GM12873 (cell line): ENCODE data around the gene ACVR1.

ENCODE experiments used
- TF ChIP-seq, protein P1 (sequence below): IDR thresholded peaks from 2 replicates; pipeline ENCODE4 v1.5.1; 2012; ENCODE audit warnings: low read depth, mild to moderate bottlenecking, moderate library complexity, low read length, control low read depth; ENCODE audit not compliant: insufficient read depth; ENCODE audit errors: missing control alignments

The ACVR1 gene

DNA sequence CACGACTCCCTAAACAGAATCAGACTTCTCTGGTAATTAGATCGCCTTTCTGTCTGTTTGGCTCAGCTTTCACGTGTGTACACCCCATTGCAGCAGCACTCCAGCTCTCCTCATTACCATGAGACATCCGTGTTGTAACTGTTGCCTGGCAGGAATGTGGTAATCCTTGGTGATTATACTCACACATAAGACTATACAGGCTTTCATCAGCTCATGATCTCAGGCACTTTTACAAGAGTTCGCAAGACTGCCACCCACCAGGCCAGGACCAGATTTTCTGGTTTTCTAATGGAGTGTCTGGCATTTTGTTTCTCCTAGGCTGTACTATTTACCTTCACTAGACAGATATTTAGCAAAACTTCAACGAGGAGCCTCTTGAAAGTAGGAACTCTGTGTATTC lies 50.2 kb downstream of the ACVR1 start:
- TF ChIP-seq, protein P1, sequence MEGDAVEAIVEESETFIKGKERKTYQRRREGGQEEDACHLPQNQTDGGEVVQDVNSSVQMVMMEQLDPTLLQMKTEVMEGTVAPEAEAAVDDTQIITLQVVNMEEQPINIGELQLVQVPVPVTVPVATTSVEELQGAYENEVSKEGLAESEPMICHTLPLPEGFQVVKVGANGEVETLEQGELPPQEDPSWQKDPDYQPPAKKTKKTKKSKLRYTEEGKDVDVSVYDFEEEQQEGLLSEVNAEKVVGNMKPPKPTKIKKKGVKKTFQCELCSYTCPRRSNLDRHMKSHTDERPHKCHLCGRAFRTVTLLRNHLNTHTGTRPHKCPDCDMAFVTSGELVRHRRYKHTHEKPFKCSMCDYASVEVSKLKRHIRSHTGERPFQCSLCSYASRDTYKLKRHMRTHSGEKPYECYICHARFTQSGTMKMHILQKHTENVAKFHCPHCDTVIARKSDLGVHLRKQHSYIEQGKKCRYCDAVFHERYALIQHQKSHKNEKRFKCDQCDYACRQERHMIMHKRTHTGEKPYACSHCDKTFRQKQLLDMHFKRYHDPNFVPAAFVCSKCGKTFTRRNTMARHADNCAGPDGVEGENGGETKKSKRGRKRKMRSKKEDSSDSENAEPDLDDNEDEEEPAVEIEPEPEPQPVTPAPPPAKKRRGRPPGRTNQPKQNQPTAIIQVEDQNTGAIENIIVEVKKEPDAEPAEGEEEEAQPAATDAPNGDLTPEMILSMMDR: no peak

DNA sequence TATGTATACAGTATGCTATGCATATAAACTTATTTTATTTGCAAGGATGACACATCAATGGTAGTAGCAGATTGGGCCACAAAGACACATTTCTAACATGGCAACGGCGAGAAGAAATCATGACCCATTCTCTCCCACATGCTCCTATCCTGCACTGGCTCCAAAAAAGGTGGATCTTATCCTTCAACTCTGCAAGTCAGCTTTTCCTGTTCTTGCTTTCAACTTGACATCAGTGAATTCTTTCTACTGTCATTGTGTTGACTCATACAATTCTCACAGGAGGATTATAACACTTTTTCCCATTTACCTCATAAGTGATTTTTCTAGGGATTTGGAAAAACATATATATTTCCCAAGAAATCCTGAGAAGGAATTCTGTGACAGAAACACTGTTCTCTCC lies 53.1 kb downstream of the ACVR1 start:
- TF ChIP-seq, protein P1: no peak

DNA sequence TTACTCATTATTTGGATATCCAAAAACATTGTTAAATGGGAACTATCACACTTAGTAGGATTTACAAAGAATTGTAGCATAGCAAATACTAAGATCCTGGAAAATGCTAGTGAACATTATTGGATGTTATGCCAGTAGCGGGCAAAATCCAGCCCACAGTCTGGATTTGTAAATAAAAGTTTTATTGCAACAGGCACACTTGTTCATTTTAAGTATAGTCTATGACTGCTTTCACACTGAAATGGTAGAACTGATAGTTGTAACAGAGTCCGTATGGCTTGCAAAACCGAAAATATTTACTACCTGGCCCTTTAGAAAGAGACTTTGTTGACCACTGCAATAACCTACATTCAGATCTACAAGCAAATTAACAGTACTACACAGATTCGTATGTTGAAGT lies 53.6 kb downstream of the ACVR1 start:
- TF ChIP-seq, protein P1: no peak

DNA sequence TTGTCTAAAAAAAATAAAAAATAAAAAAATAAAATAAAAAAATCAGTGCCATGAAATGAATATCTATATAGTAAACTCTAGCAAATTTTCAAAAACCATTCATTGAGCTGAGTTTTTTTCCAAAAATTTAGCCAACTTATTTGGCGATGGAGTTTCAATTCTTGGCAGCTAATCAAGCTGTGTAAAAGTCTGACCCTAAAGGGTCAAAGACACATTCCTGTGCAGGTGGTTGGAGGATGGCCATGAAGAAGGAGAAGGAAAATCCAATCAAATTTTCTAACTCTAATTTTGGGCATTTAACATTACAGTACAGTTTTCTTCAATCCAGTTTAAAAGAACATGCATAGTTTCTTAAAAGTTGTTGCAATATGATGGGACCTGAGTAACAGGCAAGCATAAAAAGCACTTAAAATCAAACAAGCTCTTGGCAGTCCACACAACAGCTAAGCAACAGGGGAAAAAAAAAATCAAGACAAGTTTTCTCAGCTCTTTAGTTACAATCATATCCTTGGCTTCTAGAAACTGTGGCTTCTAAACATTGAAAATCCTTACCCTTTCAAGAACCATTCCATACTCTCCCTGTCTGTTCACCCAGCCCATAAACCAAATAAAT lies 54.5 kb downstream of the ACVR1 start:
- TF ChIP-seq, protein P1: no peak

DNA sequence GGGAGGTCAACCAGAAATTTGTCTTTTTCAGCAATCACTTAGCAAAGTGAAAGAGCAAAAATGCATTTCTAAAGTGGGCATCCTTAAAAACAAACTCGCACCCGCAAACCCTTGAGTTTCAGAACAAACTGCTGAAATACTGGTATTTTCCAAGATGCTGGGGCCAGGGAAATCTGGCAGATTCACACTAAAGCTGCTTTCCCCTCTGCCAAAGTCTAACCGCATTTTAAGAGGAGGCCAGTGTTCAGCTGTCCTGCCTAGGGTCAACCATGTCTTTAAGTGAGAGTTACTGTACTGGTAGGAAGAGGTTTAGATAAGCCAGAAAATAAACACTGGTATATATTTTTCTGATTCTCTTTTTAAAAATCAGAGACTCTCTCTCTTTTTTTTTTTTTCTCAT lies 55.9 kb downstream of the ACVR1 start:
- TF ChIP-seq, protein P1: no peak

DNA sequence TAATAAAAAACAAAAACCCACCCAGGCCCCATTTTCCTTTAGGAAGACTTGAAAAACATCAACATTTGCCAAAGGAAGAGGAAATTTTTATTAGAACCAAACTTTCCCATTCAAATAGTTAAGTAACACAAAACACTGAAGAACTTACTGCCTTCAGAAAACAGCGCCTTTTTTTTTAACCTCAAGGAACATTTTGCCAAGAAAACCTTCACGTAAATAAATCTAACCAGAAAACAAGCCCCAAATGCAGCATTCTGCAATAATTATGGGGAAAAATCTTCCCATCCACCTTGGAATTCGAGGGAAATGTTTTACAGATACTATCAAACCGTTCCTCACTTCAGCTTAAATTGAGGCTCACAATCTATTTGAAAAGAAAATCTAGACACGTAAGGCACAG lies 56.4 kb downstream of the ACVR1 start:
- TF ChIP-seq, protein P1: no peak

DNA sequence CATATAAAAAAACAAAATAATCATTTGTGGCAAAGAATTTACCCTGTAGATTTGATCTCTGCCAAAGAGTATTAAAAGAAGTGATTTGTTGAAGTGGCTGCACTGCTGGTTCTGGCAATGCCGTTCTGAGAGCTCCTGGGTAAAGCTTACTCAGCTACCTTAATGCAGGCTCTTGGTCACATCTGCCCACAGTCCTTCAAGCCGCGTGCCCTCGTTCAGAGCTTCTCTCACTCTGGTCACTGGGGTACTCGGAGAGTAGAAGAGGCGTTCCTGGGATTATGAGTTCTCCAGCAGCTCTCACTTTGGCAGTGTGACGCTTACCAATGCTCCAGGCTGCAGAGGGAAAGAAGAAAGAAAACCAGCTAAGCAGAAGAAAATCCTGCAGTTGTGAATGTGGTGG lies 57.9 kb downstream of the ACVR1 start:
- TF ChIP-seq, protein P1: no peak

DNA sequence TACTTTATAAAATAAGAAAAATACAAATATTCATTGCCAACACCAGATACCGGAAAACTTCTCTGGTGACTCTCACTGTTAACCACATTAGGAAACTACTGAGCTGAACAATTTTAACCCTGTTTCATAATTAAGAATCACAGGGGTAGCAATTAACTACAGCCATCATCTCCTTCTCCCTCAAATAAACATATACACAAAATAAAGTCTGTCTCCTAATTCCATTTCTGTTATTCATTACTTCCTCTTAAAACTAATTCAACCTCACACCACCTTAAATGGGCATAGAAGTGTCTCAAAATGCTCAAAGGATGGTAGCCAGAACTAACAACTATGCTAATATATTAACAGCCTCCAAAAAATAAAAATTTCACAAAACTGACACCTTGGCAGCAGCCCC lies 60.7 kb downstream of the ACVR1 start:
- TF ChIP-seq, protein P1: no peak
